NCI-H524 treated with DMSO at 0.1 percent for 48 hours (cell line): ENCODE measurements around the gene BRSK2.

Source experiments
- DNase-seq: peaks from one replicate; lab custom pipeline; 2025; lab: John Stamatoyannopoulos, UW

The BRSK2 gene

GRCh38 chr11:1375955-1376258 lies 13.8 kb upstream of the BRSK2 start:
- DNase-seq = no peak

- DNase-seq = no peak
These were observed 12.4 kb upstream of the BRSK2 start for GRCh38 chr11:1377231-1377780.

- no peak for DNase-seq
These were observed 7.8 kb upstream of the BRSK2 start for GRCh38 chr11:1381793-1382425.

- DNase-seq = no peak
These were observed 7.3 kb upstream of the BRSK2 start for GRCh38 chr11:1382429-1382828.

- no peak for DNase-seq
These were observed 6.7 kb upstream of the BRSK2 start for GRCh38 chr11:1382831-1383607.

- no peak for DNase-seq
These were observed 5.3 kb upstream of the BRSK2 start for GRCh38 chr11:1384199-1384970.

GRCh38 chr11:1387521-1387920 lies 2.2 kb upstream of the BRSK2 start:
- DNase-seq = no peak

- DNase-seq = no peak
These were observed 1.6 kb upstream of the BRSK2 start for GRCh38 chr11:1387961-1388762.

GRCh38 chr11:1388763-1389102 lies 1.0 kb upstream of the BRSK2 start:
- DNase-seq = no peak

GRCh38 chr11:1389103-1389931 lies 417 bp upstream of the BRSK2 start:
- DNase-seq = peak; percentile 69

GRCh38 chr11:1390569-1391164 lies 933 bp downstream of the BRSK2 start:
- DNase-seq = no peak

GRCh38 chr11:1391165-1392075 lies 1.7 kb downstream of the BRSK2 start:
- no peak for DNase-seq

GRCh38 chr11:1392111-1392510 lies 2.4 kb downstream of the BRSK2 start:
- DNase-seq = no peak

- DNase-seq = no peak
These were observed 2.8 kb downstream of the BRSK2 start for GRCh38 chr11:1392561-1392960.

GRCh38 chr11:1393038-1393710 lies 3.4 kb downstream of the BRSK2 start:
- no peak for DNase-seq

GRCh38 chr11:1394936-1395772 lies 5.4 kb downstream of the BRSK2 start:
- DNase-seq = no peak

- no peak for DNase-seq
These were observed 6.1 kb downstream of the BRSK2 start for GRCh38 chr11:1395773-1396374.

GRCh38 chr11:1396375-1396841 lies 6.7 kb downstream of the BRSK2 start:
- no peak for DNase-seq
